K562 (cell line): ENCODE data around the gene URM1. TPM values are rescaled to one million over a fixed set of nuclear protein-coding genes. Genes with fewer than 3 reads are reported as not detected.

Experiments used
- BRF2 ChIP-seq: IDR thresholded peaks from 3 replicates; pipeline ENCODE4 v1.6.1; 2011; ENCODE audit warnings: borderline replicate concordance, mild to moderate bottlenecking; ENCODE audit not compliant: insufficient read length, insufficient read depth
- CHD7 ChIP-seq: fragments of 200-600 bp; sonication (generic); IDR thresholded peaks from one replicate; pipeline ENCODE4 v1.6.1; 2012; ENCODE audit warnings: mild to moderate bottlenecking, low read depth, low read length, inconsistent platforms
- CREB5 ChIP-seq: fragments of 250-450 bp; sonication (Bioruptor Pico); IDR thresholded peaks from 2 replicates; pipeline ENCODE4 v1.5.0; 2020; ENCODE audit warnings: mild to moderate bottlenecking
- GTF2E2 ChIP-seq: fragments of 200-800 bp; sonication (Bioruptor generic); IDR thresholded peaks from 2 replicates; pipeline ENCODE4 v1.6.1; 2016; ENCODE audit warnings: missing genetic modification characterization, missing compliant biosample characterization
- MIER1 ChIP-seq: fragments of 450-650 bp; IDR thresholded peaks from 2 replicates; pipeline ENCODE4 v1.6.1; 2016; ENCODE audit warnings: antibody characterized with exemption, mild to moderate bottlenecking, low read depth
- MTF1 ChIP-seq: fragments of 250-450 bp; sonication (Bioruptor Pico); IDR thresholded peaks from 2 replicates; pipeline ENCODE4 v1.9.0; 2021; ENCODE audit warnings: moderate library complexity, mild to moderate bottlenecking, inconsistent platforms, borderline replicate concordance
- MXD1 ChIP-seq: fragments of 250-450 bp; sonication (Bioruptor Pico); IDR thresholded peaks from 2 replicates; pipeline ENCODE4 v1.8.0; 2021; ENCODE audit warnings: borderline replicate concordance, mild to moderate bottlenecking, moderate library complexity; ENCODE audit not compliant: poor library complexity, severe bottlenecking
- PYGO2 ChIP-seq: fragments of 450-650 bp; IDR thresholded peaks from 2 replicates; pipeline ENCODE4 v1.6.1; 2016; ENCODE audit warnings: mild to moderate bottlenecking, missing genetic modification characterization, moderate library complexity, missing compliant biosample characterization
- RNF2 ChIP-seq: sonication (generic); IDR thresholded peaks from 2 replicates; pipeline ENCODE4 v1.6.1; 2016
- SAFB2 ChIP-seq: fragments of 200-400 bp; formaldehyde crosslinking; IDR thresholded peaks from 2 replicates; pipeline ENCODE4 v1.6.1; 2018; ENCODE audit warnings: borderline replicate concordance, low read length, low read depth, moderate library complexity; ENCODE audit not compliant: severe bottlenecking
- SREBF1 ChIP-seq: fragments of 150-350 bp; IDR thresholded peaks from 2 replicates; pipeline ENCODE4 v1.6.1; 2014; ENCODE audit warnings: antibody characterized with exemption, low read depth, low read length, borderline replicate concordance
- polyA plus RNA-seq, 8 experiments: library from polyadenylated mRNA; depleted of rRNA in 4 of 8; stranded (reverse) in 5 of 8; unstranded in 3 of 8; fragments of >200 nt; fragmentation: Nextera tagmentation in 2 of 8; fragmentation: Illumina TruSeq in 1 of 8; extraction: Ambion mirVana in 2 of 8; extraction: Trizol in 1 of 8; gene quantifications; 2 replicates each; pipeline versions ENCODE4 v1.2.1 to v1.2.3, GENCODE V29; 2011 to 2014; ENCODE audit warnings: inconsistent platforms in 1 of 8, missing spikeins in 1 of 8
- total RNA-seq, 7 experiments: library from RNA; depleted of rRNA in 6 of 7; stranded (reverse); fragments of >200 nt in 6 of 7; fragmentation: Illumina TruSeq in 2 of 7; extraction: Trizol in 2 of 7; gene quantifications; 2 replicates each; pipeline versions ENCODE4 v1.2.1 to v1.2.3, GENCODE V29; 2011 to 2021; ENCODE audit warnings: low replicate concordance in 1 of 7

URM1 gene
- total and polyA plus RNA-seq, 9 of the 15 experiments (the other 6 are each of a cell fraction or from before 2014, with no cell fraction given): 10.1 to 88.9 (median 53.3) TPM

- TF ChIP-seq CHD7 (no peak), BRF2 (no peak), MTF1 (peak; percentile 3; the same call in 1 of the 2 replicates), SREBF1 (0 out of 2 replicates have a peak, but pooled peaks have one; percentile 25), PYGO2 (no peak), MIER1 (peak; percentile 58; the same call in 1 of the 2 replicates), CREB5 (CRISPR knock-in tag) (no peak), SAFB2 (no peak), MXD1 (peak; percentile 63), GTF2E2 (tag) (no peak; the same call in 1 of the 2 replicates), RNF2 (no peak)
Measured at GRCh38 chr9:128339761-128340690, 31.1 kb upstream of the URM1 start, which contains the start of gene SLC27A4 (continued).
